MG63 (cell line): ENCODE results near the gene ST3GAL5. TPM values are rescaled to one million over a fixed set of nuclear protein-coding genes. Genes with fewer than 3 reads are reported as not detected.
A peak's percentile ranks its signal among the peaks of the same experiment; 100 is the strongest.

Source experiments
- DNase-seq: peaks from one replicate; pipeline ENCODE4 v3.0.0-alpha.2; 2020
- H3K27me3 ChIP-seq: fragments of 250-450 bp; sonication (Bioruptor Pico); 2 replicates; pipeline ENCODE4 v1.5.1; 2020; ENCODE audit warnings: mild to moderate bottlenecking, moderate library complexity
- H3K36me3 ChIP-seq: fragments of 250-450 bp; sonication (Bioruptor Pico); 2 replicates; pipeline ENCODE4 v1.5.1; 2020; ENCODE audit warnings: mild to moderate bottlenecking, moderate library complexity
- H3K4me3 ChIP-seq: fragments of 250-450 bp; sonication (Bioruptor Pico); 2 replicates; pipeline ENCODE4 v1.5.1; 2020; ENCODE audit warnings: mild to moderate bottlenecking, moderate library complexity
- H3K9me3 ChIP-seq: fragments of 250-450 bp; sonication (Bioruptor Pico); 2 replicates; pipeline ENCODE4 v1.5.1; 2020; ENCODE audit warnings: mild to moderate bottlenecking, moderate library complexity
- total RNA-seq: library from RNA; depleted of rRNA; stranded (reverse); fragments of >200 nt; shearing (Covaris generic); gene quantifications from 2 replicates; pipeline ENCODE4 v1.2.3, GENCODE V29; 2014; ENCODE audit warnings: low replicate concordance

ST3GAL5 gene
- total RNA-seq, 1 experiment from 2014 or later: 2.1 TPM

GRCh38 chr2:85811180-85812093, 77.4 kb downstream of the ST3GAL5 start:
- no peaks in the 10 kb centered on the region for H3K9me3 ChIP-seq
- no peak overlapping the region for H3K4me3 ChIP-seq
- peak; percentile 89 for DNase-seq
- H3K27me3 ChIP-seq: no peaks in the 10 kb centered on the region
- no peaks in the 10 kb centered on the region for H3K36me3 ChIP-seq

- Histone ChIP-seq H3K4me3 (no peak overlapping the region), H3K9me3 (no peaks in the 10 kb centered on the region), H3K36me3 (no peaks in the 10 kb centered on the region), H3K27me3 (no peaks in the 10 kb centered on the region)
- no peak for DNase-seq
These were observed 78.2 kb downstream of the ST3GAL5 start for GRCh38 chr2:85810371-85811179.

- Histone ChIP-seq H3K36me3 (no peaks in the 10 kb centered on the region), H3K9me3 (no peaks in the 10 kb centered on the region), H3K4me3 (no peak overlapping the region), H3K27me3 (no peaks in the 10 kb centered on the region)
- DNase-seq: no peak
These were observed 81.0 kb downstream of the ST3GAL5 start for GRCh38 chr2:85807756-85808155.

DNA sequence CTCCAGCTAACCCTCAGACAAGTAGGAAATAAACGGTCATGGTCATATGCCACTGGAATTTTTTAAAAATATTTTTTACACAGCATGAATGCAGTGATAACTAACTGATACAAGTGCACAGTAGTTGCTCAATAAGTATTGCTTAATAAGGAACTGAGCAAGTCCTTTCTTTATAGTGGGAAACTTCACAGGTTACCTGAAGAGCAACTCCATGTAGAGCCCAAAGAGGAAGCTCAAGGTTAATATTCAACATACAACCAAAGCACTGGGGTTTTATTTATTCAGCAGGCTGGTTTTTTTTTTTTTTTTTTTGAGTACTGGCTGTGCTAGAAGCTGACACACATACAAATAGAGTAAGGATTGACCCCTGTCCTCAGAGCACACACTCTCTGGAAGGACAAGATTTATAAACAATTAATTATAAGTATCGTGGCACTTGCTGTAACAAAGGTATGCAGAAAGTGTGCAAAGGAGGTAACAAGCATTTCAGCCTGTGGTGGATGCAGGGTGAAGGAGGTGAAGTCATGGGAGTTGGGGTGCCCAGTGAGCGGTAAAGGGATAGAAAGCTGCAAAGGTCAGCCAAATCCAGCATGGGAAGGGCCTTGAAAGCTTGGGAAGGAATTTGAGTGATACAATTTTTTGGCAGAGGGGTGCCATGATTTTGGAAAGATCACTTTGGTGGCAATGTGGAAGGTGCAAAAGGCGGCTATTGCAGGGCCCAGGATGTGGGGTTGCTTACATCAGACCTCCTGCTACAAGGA, 82.3 kb downstream of the ST3GAL5 start:
- Histone ChIP-seq H3K9me3 (peaks cover 1% of the 10 kb centered on the region; the same call in 1 of the 2 replicates), H3K36me3 (no peaks in the 10 kb centered on the region), H3K4me3 (no peak overlapping the region), H3K27me3 (no peaks in the 10 kb centered on the region)
- DNase-seq: no peak

DNA sequence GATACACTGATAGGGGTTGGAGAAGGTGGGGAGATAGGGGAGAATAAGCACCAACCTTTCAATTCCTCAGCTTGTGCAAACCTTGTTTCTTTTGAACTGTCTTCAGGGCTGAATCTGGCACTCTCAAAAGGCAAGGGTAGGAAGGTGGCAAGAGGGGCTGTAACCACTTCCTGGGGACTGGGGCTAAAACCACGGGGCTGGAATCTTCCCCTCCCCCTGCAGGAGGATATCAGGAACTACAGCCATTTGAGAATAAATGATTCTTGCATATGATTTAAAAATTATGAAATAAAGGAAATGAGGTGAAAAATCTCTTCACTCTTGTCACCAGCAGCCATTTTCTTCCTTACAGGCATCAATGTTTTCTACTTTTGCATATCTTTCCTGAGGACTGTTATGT, 84.2 kb downstream of the ST3GAL5 start:
- DNase-seq: no peak
- Histone ChIP-seq H3K4me3 (no peak overlapping the region), H3K36me3 (no peaks in the 10 kb centered on the region; the same call in 1 of the 2 replicates), H3K9me3 (peaks cover 6% of the 10 kb centered on the region; the same call in 1 of the 2 replicates), H3K27me3 (no peaks in the 10 kb centered on the region)

DNA sequence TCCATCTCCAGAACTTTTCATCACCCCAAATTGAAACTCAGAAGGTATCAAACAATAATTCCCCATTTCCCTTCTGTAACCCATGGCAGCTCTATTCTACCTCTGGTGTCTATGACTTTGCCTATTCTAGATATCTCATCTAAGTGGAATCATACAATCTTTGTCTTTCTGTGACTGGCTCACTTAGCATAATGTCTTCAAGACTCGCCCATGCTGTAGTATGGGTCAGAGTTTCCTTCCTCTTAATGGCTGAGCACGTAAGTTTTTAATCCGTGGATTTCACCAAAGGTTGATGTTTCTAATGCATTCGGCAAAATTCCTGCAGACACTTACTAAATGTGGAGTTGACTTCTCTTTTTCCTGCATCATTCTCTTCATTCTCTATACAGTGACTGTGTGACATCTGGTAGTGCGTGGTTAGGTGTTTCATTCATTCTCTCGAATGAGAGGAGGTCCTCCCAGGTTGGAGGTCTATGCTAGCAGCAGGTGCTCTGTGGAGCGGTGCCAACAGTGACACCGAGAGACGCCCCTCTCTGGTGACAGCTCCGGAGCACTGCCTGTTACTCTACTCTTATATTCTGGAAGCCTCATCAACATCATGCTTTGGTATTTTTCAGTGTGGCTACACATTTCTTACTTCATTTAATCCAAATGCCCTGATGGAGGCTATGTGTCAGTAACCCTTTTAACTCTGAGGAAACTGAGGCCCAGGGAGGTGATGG, 84.9 kb downstream of the ST3GAL5 start:
- Histone ChIP-seq H3K9me3 (peaks cover 6% of the 10 kb centered on the region; the same call in 1 of the 2 replicates), H3K36me3 (no peaks in the 10 kb centered on the region; the same call in 1 of the 2 replicates), H3K4me3 (no peak overlapping the region), H3K27me3 (no peaks in the 10 kb centered on the region)
- no peak for DNase-seq

DNA sequence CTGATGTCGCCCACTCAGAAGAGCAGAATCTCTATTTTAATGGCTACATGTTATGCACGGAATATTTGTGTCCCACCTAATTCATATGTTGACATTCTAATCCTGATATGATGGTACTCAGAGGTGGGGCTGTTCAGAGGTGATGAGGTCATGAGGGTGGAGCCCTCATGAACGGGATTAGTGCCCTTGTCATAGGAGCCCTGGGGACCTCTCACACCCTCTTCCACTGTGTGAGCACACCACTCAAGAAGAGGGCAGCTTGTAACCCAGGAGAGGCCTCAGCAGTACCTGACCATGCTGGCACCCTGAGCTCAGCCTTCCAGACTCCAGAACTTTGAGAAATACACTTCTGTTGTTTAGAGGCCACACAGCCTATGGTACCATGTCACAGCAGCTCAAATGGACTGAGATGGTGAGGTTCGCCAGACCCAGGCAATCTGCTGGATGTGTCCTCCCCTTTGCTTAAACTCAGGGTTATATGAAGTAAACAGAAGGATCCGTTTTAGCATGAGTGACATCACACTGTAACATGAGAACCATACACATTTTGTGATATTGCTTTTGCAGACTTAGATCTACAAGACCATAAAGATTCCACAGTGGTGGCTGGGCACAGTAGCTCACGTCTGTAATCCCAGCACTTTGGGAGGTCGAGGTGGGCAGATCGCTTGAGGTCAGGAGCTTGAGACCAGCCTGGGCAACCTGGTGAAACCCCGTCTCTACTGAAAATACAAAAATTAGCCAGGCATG, 86.3 kb downstream of the ST3GAL5 start:
- DNase-seq: no peak
- no peaks in the 10 kb centered on the region for H3K27me3 ChIP-seq

GRCh38 chr2:85801871-85802270, 86.9 kb downstream of the ST3GAL5 start:
- H3K9me3 ChIP-seq: peaks cover 6% of the 10 kb centered on the region; the same call in 1 of the 2 replicates
- DNase-seq: no peak
- no peaks in the 10 kb centered on the region for H3K27me3 ChIP-seq
- H3K36me3 ChIP-seq: no peaks in the 10 kb centered on the region; the same call in 1 of the 2 replicates
- H3K4me3 ChIP-seq: no peak overlapping the region

More for the DNA sequence above, 86.3 kb downstream of the ST3GAL5 start:
- no peak overlapping the region for H3K4me3 ChIP-seq
- no peaks in the 10 kb centered on the region; the same call in 1 of the 2 replicates for H3K36me3 ChIP-seq
- H3K9me3 ChIP-seq: peaks cover 6% of the 10 kb centered on the region; the same call in 1 of the 2 replicates

- Histone ChIP-seq H3K36me3 (no peaks in the 10 kb centered on the region; the same call in 1 of the 2 replicates), H3K9me3 (peaks cover 6% of the 10 kb centered on the region; the same call in 1 of the 2 replicates), H3K4me3 (no peak overlapping the region), H3K27me3 (no peaks in the 10 kb centered on the region)
- no peak for DNase-seq
These were observed 88.2 kb downstream of the ST3GAL5 start for GRCh38 chr2:85800586-85800985.

DNA sequence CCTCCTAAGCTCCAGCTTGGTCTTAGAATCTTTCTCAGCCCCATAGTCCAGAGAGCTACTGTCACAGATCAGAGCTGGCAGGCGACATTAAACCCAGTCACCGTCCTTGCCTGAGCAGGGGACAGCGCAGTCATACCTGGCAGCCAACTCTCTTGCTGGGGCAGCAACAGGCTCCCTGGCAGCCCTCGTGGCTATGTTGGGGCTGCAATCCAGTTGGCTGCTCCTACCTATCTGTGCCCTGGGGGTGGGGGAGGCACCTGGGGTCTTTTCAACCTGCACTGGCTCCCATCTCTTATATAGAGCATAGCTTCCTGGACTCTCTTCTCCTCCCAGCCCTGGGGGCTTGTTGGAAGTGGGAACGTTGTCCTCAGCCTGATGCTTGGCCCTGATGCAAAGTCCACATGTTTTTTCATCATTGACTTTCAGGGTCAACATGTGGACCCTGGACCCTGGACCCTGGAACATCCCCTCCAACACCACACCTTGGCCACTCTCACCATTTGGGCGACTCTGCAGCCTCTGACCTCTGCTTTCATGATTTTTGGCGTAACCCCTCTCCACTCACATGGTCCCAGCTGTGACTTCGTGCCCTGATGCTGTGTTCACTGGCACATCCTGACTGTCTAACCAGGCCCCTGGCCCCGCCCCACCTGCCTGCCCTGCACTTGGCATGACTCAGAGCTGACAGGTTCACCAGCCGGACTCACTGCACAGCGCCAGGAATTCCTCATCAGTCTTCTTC, 89.4 kb downstream of the ST3GAL5 start:
- Histone ChIP-seq H3K9me3 (peaks cover 6% of the 10 kb centered on the region; the same call in 1 of the 2 replicates), H3K27me3 (no peaks in the 10 kb centered on the region), H3K4me3 (no peak overlapping the region), H3K36me3 (peaks cover under 1% of the 10 kb centered on the region; the same call in 1 of the 2 replicates)
- DNase-seq: peak; percentile 82

DNA sequence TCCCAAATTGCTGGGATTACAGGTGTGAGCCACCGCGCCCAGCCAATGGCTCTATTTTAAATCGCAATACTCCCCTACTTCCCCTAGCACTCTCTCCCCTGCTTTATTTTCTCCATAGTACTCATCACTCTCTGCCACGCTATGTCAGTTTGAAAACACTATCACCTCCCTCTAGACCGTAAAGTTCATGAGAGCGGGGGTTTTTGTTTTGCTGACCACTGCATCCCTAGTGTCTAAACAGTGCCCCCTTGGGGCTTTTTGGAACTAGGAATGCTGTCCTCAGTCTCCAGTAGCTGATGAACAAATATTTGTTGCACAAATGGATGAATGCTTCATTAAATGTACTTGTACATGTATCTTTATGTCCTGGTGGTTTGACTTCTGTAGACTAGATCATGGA, 90.9 kb downstream of the ST3GAL5 start:
- peak; percentile 28 for DNase-seq
- H3K4me3 ChIP-seq: no peak overlapping the region
- no peaks in the 10 kb centered on the region for H3K27me3 ChIP-seq
- H3K9me3 ChIP-seq: peaks cover 6% of the 10 kb centered on the region; the same call in 1 of the 2 replicates
- H3K36me3 ChIP-seq: peaks cover 12% of the 10 kb centered on the region

- no peak for DNase-seq
- Histone ChIP-seq H3K9me3 (peaks cover 6% of the 10 kb centered on the region; the same call in 1 of the 2 replicates), H3K27me3 (no peaks in the 10 kb centered on the region), H3K36me3 (peaks cover 13% of the 10 kb centered on the region), H3K4me3 (no peak overlapping the region)
These were observed 91.5 kb downstream of the ST3GAL5 start for GRCh38 chr2:85797263-85797660.

GRCh38 chr2:85796341-85797262, 92.2 kb downstream of the ST3GAL5 start:
- peak; percentile 86 for DNase-seq
- H3K4me3 ChIP-seq: no peak overlapping the region

DNA sequence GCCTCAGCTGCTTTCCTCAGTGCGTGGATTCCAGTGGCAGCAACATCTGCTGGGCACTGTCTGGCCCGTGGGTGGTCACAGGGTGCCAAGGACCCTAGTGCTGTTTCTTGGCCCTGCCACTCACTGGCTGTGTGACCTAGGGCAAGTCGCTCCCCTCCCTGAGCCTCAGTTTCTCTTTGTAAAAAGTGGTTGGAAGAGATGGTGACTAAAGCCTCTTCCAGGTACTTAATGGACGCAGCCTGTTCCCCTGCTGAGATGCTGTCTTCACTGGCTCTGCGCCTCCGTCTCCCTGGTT, 92.8 kb downstream of the ST3GAL5 start:
- H3K36me3 ChIP-seq: peaks cover 22% of the 10 kb centered on the region
- DNase-seq: no peak
- no peaks in the 10 kb centered on the region for H3K9me3 ChIP-seq
- H3K4me3 ChIP-seq: no peak overlapping the region
- H3K27me3 ChIP-seq: no peaks in the 10 kb centered on the region

More at GRCh38 chr2:85796341-85797262, 92.2 kb downstream of the ST3GAL5 start:
- no peaks in the 10 kb centered on the region for H3K27me3 ChIP-seq
- peaks cover 20% of the 10 kb centered on the region for H3K36me3 ChIP-seq
- peaks cover 5% of the 10 kb centered on the region; the same call in 1 of the 2 replicates for H3K9me3 ChIP-seq
